GM18868 (cell line): ENCODE measurements around the gene BZW2.

Experiments
- ATAC-seq: cut with Tn5 transposase; IDR thresholded peaks from one replicate; pipeline ENCODE4 v1.9.1; 2021; ENCODE audit warnings: mild to moderate bottlenecking, moderate library complexity; ENCODE audit not compliant: unreplicated experiment

The BZW2 gene

GRCh38 chr7:16645593-16646471 is at the start of gene BZW2, which contains the start of gene ANKMY2:
Gene BZW2, plus strand, starts transcription at chr7:16646181. Its CDS starts 19,263 bp downstream, at chr7:16665444.
Gene ANKMY2, minus strand, starts transcription at chr7:16645754. Its CDS starts 181 bp downstream, at chr7:16645573.
- ATAC-seq: peak; percentile 93

- ATAC-seq: no peak
These were observed 48.0 kb upstream of the BZW2 start for GRCh38 chr7:16598015-16598414.

GRCh38 chr7:16599860-16600259 is 46.1 kb upstream of the BZW2 start:
- ATAC-seq: no peak

- no peak for ATAC-seq
These were observed 42.3 kb upstream of the BZW2 start for GRCh38 chr7:16603633-16604032.

- no peak for ATAC-seq
These were observed 41.9 kb upstream of the BZW2 start for GRCh38 chr7:16604054-16604453.

- ATAC-seq: no peak
These were observed 39.3 kb upstream of the BZW2 start for GRCh38 chr7:16606704-16607103.

- ATAC-seq: no peak
These were observed 36.0 kb upstream of the BZW2 start for GRCh38 chr7:16609842-16610450.

- ATAC-seq: no peak
These were observed 34.3 kb upstream of the BZW2 start for GRCh38 chr7:16611711-16612110.

- no peak for ATAC-seq
These were observed 30.8 kb upstream of the BZW2 start for GRCh38 chr7:16615228-16615627.

- no peak for ATAC-seq
These were observed 29.9 kb upstream of the BZW2 start for GRCh38 chr7:16616122-16616521.

GRCh38 chr7:16616542-16616941 is 29.4 kb upstream of the BZW2 start:
- no peak for ATAC-seq

GRCh38 chr7:16619979-16620408 is 26.0 kb upstream of the BZW2 start:
- peak; percentile 89 for ATAC-seq

GRCh38 chr7:16626388-16626787 is 19.6 kb upstream of the BZW2 start:
- ATAC-seq: no peak

- no peak for ATAC-seq
These were observed 18.7 kb upstream of the BZW2 start for GRCh38 chr7:16627236-16627635.

GRCh38 chr7:16630654-16631053 is 15.3 kb upstream of the BZW2 start:
- no peak for ATAC-seq

GRCh38 chr7:16634271-16634738 is 11.7 kb upstream of the BZW2 start:
- ATAC-seq: no peak

- ATAC-seq: no peak
These were observed 9.4 kb upstream of the BZW2 start for GRCh38 chr7:16636555-16637101.

- ATAC-seq: no peak
These were observed 8.6 kb upstream of the BZW2 start for GRCh38 chr7:16637379-16637778.

GRCh38 chr7:16638282-16639280 is 7.4 kb upstream of the BZW2 start:
- ATAC-seq: no peak

GRCh38 chr7:16644157-16644556 is 1.8 kb upstream of the BZW2 start:
- no peak for ATAC-seq
